Liver (tissue), 3 donors: Measurements from ENCODE around the gene STAT3.

Experiments
- CTCF ChIP-seq: fragments of 150-350 bp; IDR thresholded peaks from 2 replicates; pipeline ENCODE4 v1.5.1; 2017; ENCODE audit warnings: improper control_type of control experiment, low read depth, low read length; ENCODE audit not compliant: missing input control
- GABPA ChIP-seq, 2 donors: IDR thresholded peaks in 1 of 2; conservative IDR thresholded peaks in 1 of 2; 2 replicates each; pipeline ENCODE4 v1.6.1; 2016; ENCODE audit warnings: antibody characterized with exemption in 2 of 2, mild to moderate bottlenecking in 1 of 2, moderate library complexity in 1 of 2
- HNF4A ChIP-seq, 2 donors: conservative IDR thresholded peaks; 2 replicates each; pipeline ENCODE4 v1.6.1; 2016; ENCODE audit warnings: antibody characterized with exemption in 2 of 2, mild to moderate bottlenecking in 2 of 2
- RAD21 ChIP-seq, 2 donors: IDR thresholded peaks; 2 replicates each; pipeline ENCODE4 v1.6.1; 2016; ENCODE audit warnings: antibody characterized with exemption in 2 of 2, mild to moderate bottlenecking in 2 of 2
- donor health status: healthy.
- donor health status: healthy.

DNA sequence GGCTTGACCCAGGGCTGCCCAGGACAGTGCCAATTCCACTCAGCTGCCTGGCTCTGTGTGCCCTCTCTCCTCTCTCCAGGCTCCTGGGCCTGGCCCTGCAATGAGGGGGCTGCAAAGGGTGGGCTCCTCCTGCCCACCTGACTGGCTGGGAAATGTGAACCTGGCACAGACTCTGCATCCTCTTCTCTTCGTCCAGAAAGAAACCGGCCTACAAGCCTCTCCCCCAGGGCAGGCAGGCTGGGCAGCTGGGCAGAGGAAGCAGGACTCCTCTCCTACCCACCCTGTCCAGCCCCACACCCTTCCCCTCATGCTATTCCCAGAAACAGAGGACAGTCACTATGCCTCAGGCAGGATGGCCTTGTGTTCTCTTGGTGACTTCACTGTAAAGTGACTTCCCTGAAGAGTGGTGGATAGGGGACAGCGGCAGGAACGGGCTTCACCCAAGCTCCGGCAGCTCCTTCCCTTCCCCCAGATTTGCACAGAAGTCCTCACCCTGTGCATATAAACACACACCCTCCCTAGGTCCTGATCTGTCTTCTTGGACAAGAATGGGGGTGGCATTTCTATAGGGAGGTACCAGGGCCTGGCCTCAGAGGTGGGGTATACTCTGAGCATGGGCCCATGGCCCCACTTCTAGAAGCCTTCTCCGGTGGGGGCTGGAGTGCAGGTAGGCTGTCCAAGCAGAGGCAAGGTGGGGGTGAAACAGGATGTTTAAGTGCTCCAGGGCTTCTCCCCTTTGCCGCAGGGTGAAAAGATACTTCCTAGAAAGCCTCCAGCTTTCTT lies 104.8 kb downstream of the STAT3 start:
- no peak for TF ChIP-seq GABPA (IDR thresholded peaks at IDR 0.05 in 1 of 2, conservative IDR thresholded peaks at IDR 0.05 in 1 of 2)
- TF ChIP-seq HNF4A (conservative IDR thresholded peaks at IDR 0.05): no peak
- no peak for TF ChIP-seq CTCF
- TF ChIP-seq RAD21 (IDR thresholded peaks at IDR 0.05): no peak
